ENCODE data around the gene NRG3.

- TF ChIP-seq CTCF (IDR thresholded peaks at IDR 0.05) (no peak), POLR2A (IDR thresholded peaks at IDR 0.05) (no peak), EP300 (IDR thresholded peaks at IDR 0.05) (no peak)
Measured at GRCh38 chr10:81963606-81964005, 88.6 kb downstream of the NRG3 start.

All from tibial nerve (tissue), 4 donors.